ENCODE measurements around the gene RAB5A.

DNA sequence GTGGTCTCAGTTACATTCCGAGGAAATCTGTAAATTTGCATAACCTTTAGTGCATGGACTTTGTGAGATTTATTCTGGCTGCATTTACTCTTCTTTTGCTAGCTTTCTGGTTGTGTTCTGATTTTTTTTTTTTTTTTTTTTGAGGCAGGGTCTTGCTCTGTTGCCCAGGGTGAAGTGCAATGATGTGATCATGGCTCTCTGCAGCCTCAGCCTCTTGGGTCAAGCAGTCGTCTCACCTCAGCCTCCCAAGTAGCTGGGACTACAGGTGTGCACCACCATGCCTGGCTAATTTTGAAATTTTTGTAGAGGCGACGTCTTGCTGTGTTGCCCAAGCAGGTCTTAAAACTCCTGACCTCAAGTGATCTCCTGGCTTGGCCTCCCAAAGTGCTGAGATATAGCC is 12.6 kb downstream of the RAB5A start:
- TF ChIP-seq CTCF (conservative IDR thresholded peaks at IDR 0.05; ENCODE audit: low read depth in 2 of 2): no peak
- no peak for TF ChIP-seq POLR2AphosphoS5 (IDR thresholded peaks at IDR 0.05; ENCODE audit: low read depth)
- TF ChIP-seq JUNB (IDR thresholded peaks at IDR 0.05; ENCODE audit: unreplicated experiment): no peak
- TF ChIP-seq ETS1 (IDR thresholded peaks at IDR 0.05): no peak
- TF ChIP-seq ZNF331 (CRISPR knock-in tag; IDR thresholded peaks at IDR 0.05; ENCODE audit: low read depth): no peak
- TF ChIP-seq EZH2phosphoT487 (IDR thresholded peaks at IDR 0.05; ENCODE audit: unreplicated experiment): no peak
- no peak for TF ChIP-seq CREB1 (CRISPR knock-in tag; IDR thresholded peaks at IDR 0.05; ENCODE audit: low read depth)
- TF ChIP-seq EZH2 (IDR thresholded peaks at IDR 0.05; ENCODE audit: low read depth, unreplicated experiment): no peak
- TF ChIP-seq REST (IDR thresholded peaks at IDR 0.05; ENCODE audit: unreplicated experiment): no peak
- TF ChIP-seq NANOG (IDR thresholded peaks at IDR 0.05; ENCODE audit: borderline replicate concordance): no peak
- TF ChIP-seq ZNF114 (CRISPR knock-in tag; IDR thresholded peaks at IDR 0.05): no peak
- TF ChIP-seq STAT1 (IDR thresholded peaks at IDR 0.05; ENCODE audit: unreplicated experiment): no peak

All from GM23338 (cell line).